Activated naive CD4-positive, alpha-beta T cell treated with anti-CD3 and anti-CD28 coated beads, Interleukin-2, amount 50 U/mL, for 72 hours (primary cell): ENCODE measurements around the gene APOE. TPM values are rescaled to one million over a fixed set of nuclear protein-coding genes. Genes with fewer than 3 reads are reported as not detected.
"Not testable (repeated sequence)": the region's sequence is repeated elsewhere in the genome, so short reads cannot be mapped to it uniquely, and the experiment has no call there.

Experiments used
- ATAC-seq, 2 donors: fragments of 150-1000 bp; cut with Tn5 transposase; 2 replicates each; pipeline ENCODE4 v1.10.0; 2021; ENCODE audit warnings: mild to moderate bottlenecking in 2 of 2, moderate library complexity in 2 of 2
- DNase-seq, 2 donors: peaks; one replicate each; pipeline ENCODE4 v3.0.0; 2021 to 2022; ENCODE audit warnings: low spot score in 2 of 2
- H3K27ac Mint-ChIP-seq, 2 donors: one replicate each; pipeline ENCODE4 v1.8.0; 2022; ENCODE audit warnings: mild to moderate bottlenecking in 2 of 2, mixed read lengths in 2 of 2
- H3K36me3 Mint-ChIP-seq, 2 donors: one replicate each; pipeline ENCODE4 v1.8.0; 2022; ENCODE audit warnings: mixed read lengths in 2 of 2
- H3K9me3 Mint-ChIP-seq, 2 donors: one replicate each; pipeline ENCODE4 v1.8.0; 2022; ENCODE audit warnings: mixed read lengths in 2 of 2
- total RNA-seq, 2 donors: library from RNA; stranded (reverse); gene quantifications; one replicate each; pipeline ENCODE4 v1.2.3, GENCODE V29; 2022

APOE gene
- total RNA-seq, 2 donors from 2014 or later: 0.80 to 2.9 TPM

- no peak for DNase-seq
- no peaks in the 10 kb centered on the region for H3K9me3 Mint-ChIP-seq
- H3K27ac Mint-ChIP-seq: no peak overlapping the region
- ATAC-seq: no peak
- no peaks in the 10 kb centered on the region for H3K36me3 Mint-ChIP-seq
Observed at GRCh38 chr19:44879309-44880065, 26.1 kb upstream of the APOE start.

GRCh38 chr19:44882063-44882462, 23.5 kb upstream of the APOE start:
- H3K9me3 Mint-ChIP-seq: no peaks in the 10 kb centered on the region
- no peak for ATAC-seq
- DNase-seq: no peak
- H3K36me3 Mint-ChIP-seq: no peaks in the 10 kb centered on the region
- H3K27ac Mint-ChIP-seq: peak overlapping the region in 1 of 2 donors; percentile 71

- not testable (repeated sequence) for H3K27ac Mint-ChIP-seq, ATAC-seq
Observed at GRCh38 chr19:44882619-44883397, 22.8 kb upstream of the APOE start.

GRCh38 chr19:44883922-44884321, 21.7 kb upstream of the APOE start:
- Mint-ChIP-seq H3K36me3 (no peaks in the 10 kb centered on the region), H3K27ac (no peak overlapping the region), H3K9me3 (no peaks in the 10 kb centered on the region)
- no peak for ATAC-seq
- DNase-seq: no peak

More at GRCh38 chr19:44882619-44883397, 22.8 kb upstream of the APOE start:
- not testable (repeated sequence) for H3K36me3 Mint-ChIP-seq, H3K9me3 Mint-ChIP-seq, DNase-seq

GRCh38 chr19:44884566-44884965, 21.0 kb upstream of the APOE start:
- H3K9me3 Mint-ChIP-seq: no peaks in the 10 kb centered on the region
- no peak for ATAC-seq
- no peaks in the 10 kb centered on the region for H3K36me3 Mint-ChIP-seq
- DNase-seq: no peak
- peak overlapping the region in 1 of 2 donors; percentile 33 for H3K27ac Mint-ChIP-seq

GRCh38 chr19:44886141-44886540, 19.5 kb upstream of the APOE start:
- no peak overlapping the region for H3K27ac Mint-ChIP-seq
- H3K36me3 Mint-ChIP-seq: no peaks in the 10 kb centered on the region
- DNase-seq: no peak
- no peaks in the 10 kb centered on the region for H3K9me3 Mint-ChIP-seq
- no peak for ATAC-seq

GRCh38 chr19:44887648-44888047, 17.9 kb upstream of the APOE start:
- Mint-ChIP-seq H3K9me3 (no peaks in the 10 kb centered on the region), H3K27ac (no peak overlapping the region)

GRCh38 chr19:44888335-44888734, 17.3 kb upstream of the APOE start:
- ATAC-seq, H3K9me3 Mint-ChIP-seq, H3K27ac Mint-ChIP-seq, DNase-seq: not testable (repeated sequence)
- peaks cover 7 to 20% of the 10 kb centered on the region in 2 donors for H3K36me3 Mint-ChIP-seq

More at GRCh38 chr19:44887648-44888047, 17.9 kb upstream of the APOE start:
- ATAC-seq (no peak), DNase-seq (no peak)
- H3K36me3 Mint-ChIP-seq: peaks cover 7 to 13% of the 10 kb centered on the region in 2 donors

GRCh38 chr19:44889830-44890365, 15.7 kb upstream of the APOE start:
- Mint-ChIP-seq H3K27ac (peak overlapping the region; percentile 96 to 97), H3K36me3 (peaks cover 7 to 30% of the 10 kb centered on the region in 2 donors), H3K9me3 (no peaks in the 10 kb centered on the region)
- DNase-seq (no peak), ATAC-seq (no peak)

GRCh38 chr19:44890366-44891015, 15.1 kb upstream of the APOE start:
- H3K36me3 Mint-ChIP-seq: peaks cover 7 to 32% of the 10 kb centered on the region in 2 donors
- ATAC-seq: peak; percentile 86 to 88
- H3K27ac Mint-ChIP-seq: peak overlapping the region; percentile 96 to 97
- no peaks in the 10 kb centered on the region for H3K9me3 Mint-ChIP-seq
- DNase-seq: peak; percentile 100

- ATAC-seq (no peak), DNase-seq (peak; percentile 65 to 99)
Observed at GRCh38 chr19:44891016-44891882, 14.3 kb upstream of the APOE start, which contains the start of gene TOMM40. Gene TOMM40, plus strand, starts transcription at chr19:44891254. Its CDS starts 162 bp downstream, at chr19:44891416.

GRCh38 chr19:44892932-44893331, 12.7 kb upstream of the APOE start:
- Mint-ChIP-seq H3K27ac (peak overlapping the region in 1 of 2 donors; percentile 95), H3K36me3 (peaks cover 7 to 32% of the 10 kb centered on the region in 2 donors), H3K9me3 (no peaks in the 10 kb centered on the region)
- no peak for ATAC-seq
- DNase-seq: no peak

More at GRCh38 chr19:44891016-44891882, 14.3 kb upstream of the APOE start, which contains the start of gene TOMM40:
- H3K27ac Mint-ChIP-seq: peak within 1 kb of the TSS; percentile 96 to 97
- no peaks in the 10 kb centered on the region for H3K9me3 Mint-ChIP-seq
- peaks cover 7 to 32% of the 10 kb centered on the region in 2 donors for H3K36me3 Mint-ChIP-seq

- H3K27ac Mint-ChIP-seq: peak overlapping the region in 1 of 2 donors; percentile 95
Observed at GRCh38 chr19:44893332-44894051, 12.1 kb upstream of the APOE start.

GRCh38 chr19:44894052-44894400, 11.6 kb upstream of the APOE start:
- Mint-ChIP-seq H3K27ac (no peak overlapping the region), H3K36me3 (peaks cover 7 to 32% of the 10 kb centered on the region in 2 donors), H3K9me3 (no peaks in the 10 kb centered on the region)
- DNase-seq: no peak
- ATAC-seq: no peak

More at GRCh38 chr19:44893332-44894051, 12.1 kb upstream of the APOE start:
- DNase-seq (no peak), ATAC-seq (no peak)
- Mint-ChIP-seq H3K36me3 (peaks cover 7 to 32% of the 10 kb centered on the region in 2 donors), H3K9me3 (no peaks in the 10 kb centered on the region)

GRCh38 chr19:44894946-44895345, 10.7 kb upstream of the APOE start:
- DNase-seq (no peak), ATAC-seq (no peak)
- Mint-ChIP-seq H3K36me3 (peaks cover 9 to 32% of the 10 kb centered on the region in 2 donors), H3K27ac (peak overlapping the region in 1 of 2 donors; percentile 57), H3K9me3 (no peaks in the 10 kb centered on the region)
